ENCODE data around the gene TBCD.
A peak's percentile ranks its signal among the peaks of the same experiment; 100 is the strongest.

TBCD gene

GRCh38 chr17:82856361-82856760, 104.5 kb downstream of the TBCD start:
- Mint-ChIP-seq H3K4me1 (peaks cover 32% of the 10 kb centered on the region), H3K27me3 (no peaks in the 10 kb centered on the region), H3K27ac (no peak overlapping the region), H3K36me3 (peaks cover 4% of the 10 kb centered on the region), H3K4me3 (no peak overlapping the region), H3K9me3 (no peaks in the 10 kb centered on the region)

GRCh38 chr17:82858376-82859126, 106.7 kb downstream of the TBCD start:
- Mint-ChIP-seq H3K4me3 (peak overlapping the region; percentile 89), H3K36me3 (peaks cover 4% of the 10 kb centered on the region), H3K4me1 (peaks cover 50% of the 10 kb centered on the region), H3K27me3 (no peaks in the 10 kb centered on the region), H3K9me3 (no peaks in the 10 kb centered on the region), H3K27ac (peak overlapping the region; percentile 43)

- Mint-ChIP-seq H3K9me3 (no peaks in the 10 kb centered on the region), H3K36me3 (peaks cover 2% of the 10 kb centered on the region), H3K4me1 (peaks cover 62% of the 10 kb centered on the region), H3K4me3 (peak overlapping the region; percentile 89), H3K27ac (peak overlapping the region; percentile 92), H3K27me3 (no peaks in the 10 kb centered on the region)
Observed at GRCh38 chr17:82859431-82860403, 107.9 kb downstream of the TBCD start.

- peak overlapping the region; percentile 89 for H3K4me3 Mint-ChIP-seq
- no peaks in the 10 kb centered on the region for H3K9me3 Mint-ChIP-seq
- H3K27me3 Mint-ChIP-seq = no peaks in the 10 kb centered on the region
- H3K36me3 Mint-ChIP-seq = peaks cover 2% of the 10 kb centered on the region
- peaks cover 71% of the 10 kb centered on the region for H3K4me1 Mint-ChIP-seq
- H3K27ac Mint-ChIP-seq = peak overlapping the region; percentile 81
Observed at GRCh38 chr17:82860606-82861392, 108.9 kb downstream of the TBCD start.

- H3K36me3 Mint-ChIP-seq = no peaks in the 10 kb centered on the region
- no peaks in the 10 kb centered on the region for H3K9me3 Mint-ChIP-seq
- H3K4me1 Mint-ChIP-seq = peaks cover 77% of the 10 kb centered on the region
- no peaks in the 10 kb centered on the region for H3K27me3 Mint-ChIP-seq
- H3K27ac Mint-ChIP-seq = no peak overlapping the region
- H3K4me3 Mint-ChIP-seq = peak overlapping the region; percentile 36
Observed at GRCh38 chr17:82861393-82861775, 109.5 kb downstream of the TBCD start.

GRCh38 chr17:82862191-82862590, 110.3 kb downstream of the TBCD start:
- Mint-ChIP-seq H3K27ac (peak overlapping the region; percentile 62), H3K4me3 (no peak overlapping the region), H3K4me1 (peaks cover 78% of the 10 kb centered on the region), H3K27me3 (no peaks in the 10 kb centered on the region), H3K36me3 (no peaks in the 10 kb centered on the region), H3K9me3 (no peaks in the 10 kb centered on the region)

GRCh38 chr17:82862737-82863382, 111.0 kb downstream of the TBCD start:
- Mint-ChIP-seq H3K4me1 (peaks cover 78% of the 10 kb centered on the region), H3K9me3 (no peaks in the 10 kb centered on the region), H3K27me3 (no peaks in the 10 kb centered on the region), H3K27ac (peak overlapping the region; percentile 82), H3K4me3 (peak overlapping the region; percentile 11), H3K36me3 (no peaks in the 10 kb centered on the region)

- Mint-ChIP-seq H3K27ac (peak overlapping the region; percentile 82), H3K27me3 (no peaks in the 10 kb centered on the region), H3K4me1 (peaks cover 72% of the 10 kb centered on the region), H3K36me3 (no peaks in the 10 kb centered on the region), H3K4me3 (peak overlapping the region; percentile 85), H3K9me3 (no peaks in the 10 kb centered on the region)
Observed at GRCh38 chr17:82863383-82863940, 111.6 kb downstream of the TBCD start.

GRCh38 chr17:82863941-82864712, 112.3 kb downstream of the TBCD start:
- peak overlapping the region; percentile 85 for H3K4me3 Mint-ChIP-seq
- no peaks in the 10 kb centered on the region for H3K27me3 Mint-ChIP-seq
- H3K4me1 Mint-ChIP-seq = peaks cover 70% of the 10 kb centered on the region
- peaks cover 2% of the 10 kb centered on the region for H3K36me3 Mint-ChIP-seq
- H3K27ac Mint-ChIP-seq = peak overlapping the region; percentile 78
- no peaks in the 10 kb centered on the region for H3K9me3 Mint-ChIP-seq

- H3K27ac Mint-ChIP-seq = peak overlapping the region; percentile 78
- no peaks in the 10 kb centered on the region for H3K27me3 Mint-ChIP-seq
- peaks cover 64% of the 10 kb centered on the region for H3K4me1 Mint-ChIP-seq
- H3K9me3 Mint-ChIP-seq = no peaks in the 10 kb centered on the region
- peaks cover 2% of the 10 kb centered on the region for H3K36me3 Mint-ChIP-seq
- H3K4me3 Mint-ChIP-seq = peak overlapping the region; percentile 85
Observed at GRCh38 chr17:82864713-82865248, 112.9 kb downstream of the TBCD start.

GRCh38 chr17:82865274-82865673, 113.4 kb downstream of the TBCD start:
- H3K27me3 Mint-ChIP-seq = no peaks in the 10 kb centered on the region
- no peak overlapping the region for H3K27ac Mint-ChIP-seq
- H3K4me3 Mint-ChIP-seq = peak overlapping the region; percentile 44
- H3K9me3 Mint-ChIP-seq = no peaks in the 10 kb centered on the region
- H3K4me1 Mint-ChIP-seq = peaks cover 59% of the 10 kb centered on the region
- peaks cover 2% of the 10 kb centered on the region for H3K36me3 Mint-ChIP-seq

- H3K27ac Mint-ChIP-seq = no peak overlapping the region
- no peaks in the 10 kb centered on the region for H3K27me3 Mint-ChIP-seq
- no peaks in the 10 kb centered on the region for H3K9me3 Mint-ChIP-seq
Observed at GRCh38 chr17:82865774-82866395, 114.0 kb downstream of the TBCD start.

GRCh38 chr17:82866590-82867191, 114.8 kb downstream of the TBCD start:
- Mint-ChIP-seq H3K27me3 (no peaks in the 10 kb centered on the region), H3K9me3 (no peaks in the 10 kb centered on the region), H3K4me3 (no peak overlapping the region), H3K4me1 (peaks cover 46% of the 10 kb centered on the region), H3K36me3 (peaks cover 5% of the 10 kb centered on the region), H3K27ac (no peak overlapping the region)

More at GRCh38 chr17:82865774-82866395, 114.0 kb downstream of the TBCD start:
- Mint-ChIP-seq H3K36me3 (peaks cover 5% of the 10 kb centered on the region), H3K4me3 (peak overlapping the region; percentile 44), H3K4me1 (peaks cover 54% of the 10 kb centered on the region)

Data from activated naive CD4-positive, alpha-beta T cell treated with anti-CD3 and anti-CD28 coated beads, Interleukin-2, amount 50 U/mL, for 24 hours (primary cell).